ENCODE measurements around the gene SOS1.
A peak's percentile ranks its signal among the peaks of the same experiment; 100 is the strongest.
"Not testable (repeated sequence)": the region's sequence is repeated elsewhere in the genome, so short reads cannot be mapped to it uniquely, and the experiment has no call there.

The SOS1 gene

GRCh38 chr2:38975042-38975441, 145.8 kb downstream of the SOS1 start:
- DNase-seq = no peak

- DNase-seq = no peak
These were observed 147.6 kb downstream of the SOS1 start for GRCh38 chr2:38973266-38973665.

GRCh38 chr2:38971377-38971776, 149.5 kb downstream of the SOS1 start:
- DNase-seq = no peak

GRCh38 chr2:38968021-38968420, 152.8 kb downstream of the SOS1 start:
- no peak for DNase-seq

GRCh38 chr2:38966678-38967077, 154.2 kb downstream of the SOS1 start:
- DNase-seq = no peak

- no peak for DNase-seq
These were observed 154.8 kb downstream of the SOS1 start for GRCh38 chr2:38966006-38966405.

- DNase-seq = peak in 10 of 56 donors; percentile 5 to 65 (median 34)
These were observed 160.1 kb downstream of the SOS1 start for GRCh38 chr2:38960609-38961320.

GRCh38 chr2:38959938-38960608, 160.8 kb downstream of the SOS1 start:
- peak in 34 of 56 donors; percentile 7 to 70 (median 34) for DNase-seq

- no peak for DNase-seq
These were observed 161.4 kb downstream of the SOS1 start for GRCh38 chr2:38959466-38959865.

- no peak for DNase-seq
These were observed 162.9 kb downstream of the SOS1 start for GRCh38 chr2:38957972-38958371.

- no peak for DNase-seq
These were observed 169.1 kb downstream of the SOS1 start for GRCh38 chr2:38951766-38952165.

- no peak for DNase-seq
These were observed 171.9 kb downstream of the SOS1 start for GRCh38 chr2:38948995-38949394.

GRCh38 chr2:38948387-38948882, 172.4 kb downstream of the SOS1 start:
- DNase-seq = no peak

GRCh38 chr2:38947241-38948239, 173.3 kb downstream of the SOS1 start:
- DNase-seq = peak in 39 of 56 donors; percentile 1 to 77 (median 28)

- no peak for DNase-seq
These were observed 174.9 kb downstream of the SOS1 start for GRCh38 chr2:38945911-38946310.

GRCh38 chr2:38945372-38945771, 175.5 kb downstream of the SOS1 start:
- no peak for DNase-seq

- no peak for DNase-seq
These were observed 177.1 kb downstream of the SOS1 start for GRCh38 chr2:38943784-38944183.

- DNase-seq = no peak
These were observed 180.1 kb downstream of the SOS1 start for GRCh38 chr2:38940746-38941145.

- DNase-seq = no peak
These were observed 183.3 kb downstream of the SOS1 start for GRCh38 chr2:38937548-38937947.

GRCh38 chr2:38936516-38936915, 184.3 kb downstream of the SOS1 start:
- DNase-seq = not testable (repeated sequence)

- no peak for DNase-seq
These were observed 185.2 kb downstream of the SOS1 start for GRCh38 chr2:38935568-38936172.

All from nucleus accumbens (tissue), 56 donors.